Esophagus squamous epithelium (tissue), 4 donors: ENCODE results near the gene TRIM49C.
"Not testable (repeated sequence)": the region's sequence is repeated elsewhere in the genome, so short reads cannot be mapped to it uniquely, and the experiment has no call there.

ENCODE experiments used
- POLR2A ChIP-seq, 4 donors: fragments of 450-650 bp; IDR thresholded peaks; one replicate each; pipeline ENCODE4 v1.6.1; 2017; ENCODE audit warnings: antibody characterized with exemption in 4 of 4, mild to moderate bottlenecking in 4 of 4, moderate library complexity in 3 of 4
- TF ChIP-seq, protein P1 (sequence below), 6 experiments: fragments of 450-650 bp in 4 of 6; fragments of 200-600 bp in 2 of 6; sonication (generic) in 2 of 6; IDR thresholded peaks; one replicate each; pipeline ENCODE4 v1.5.1; 2016 to 2019; ENCODE audit warnings: antibody characterized with exemption in 6 of 6, mild to moderate bottlenecking in 4 of 6, moderate library complexity in 4 of 6

DNA sequence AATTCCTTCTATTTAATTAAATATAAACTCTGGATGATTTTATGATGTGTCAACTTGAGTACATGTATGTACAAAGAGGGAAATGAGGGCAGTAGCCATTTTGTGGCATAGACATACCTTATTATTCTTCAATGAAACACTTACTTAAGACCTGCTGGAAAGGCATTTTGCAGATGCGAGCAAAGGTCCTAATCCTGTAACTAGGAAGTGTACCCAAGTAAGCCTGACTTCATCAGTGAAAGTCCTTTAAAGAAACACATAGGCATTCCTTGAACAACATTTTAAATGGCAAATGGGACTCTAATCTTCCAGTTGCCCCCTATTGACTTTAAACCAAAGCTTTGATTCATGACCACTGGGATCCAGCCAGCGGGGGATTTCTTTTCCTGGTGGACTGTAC is at the start of gene TRIM49C:
- TF ChIP-seq, protein P1, sequence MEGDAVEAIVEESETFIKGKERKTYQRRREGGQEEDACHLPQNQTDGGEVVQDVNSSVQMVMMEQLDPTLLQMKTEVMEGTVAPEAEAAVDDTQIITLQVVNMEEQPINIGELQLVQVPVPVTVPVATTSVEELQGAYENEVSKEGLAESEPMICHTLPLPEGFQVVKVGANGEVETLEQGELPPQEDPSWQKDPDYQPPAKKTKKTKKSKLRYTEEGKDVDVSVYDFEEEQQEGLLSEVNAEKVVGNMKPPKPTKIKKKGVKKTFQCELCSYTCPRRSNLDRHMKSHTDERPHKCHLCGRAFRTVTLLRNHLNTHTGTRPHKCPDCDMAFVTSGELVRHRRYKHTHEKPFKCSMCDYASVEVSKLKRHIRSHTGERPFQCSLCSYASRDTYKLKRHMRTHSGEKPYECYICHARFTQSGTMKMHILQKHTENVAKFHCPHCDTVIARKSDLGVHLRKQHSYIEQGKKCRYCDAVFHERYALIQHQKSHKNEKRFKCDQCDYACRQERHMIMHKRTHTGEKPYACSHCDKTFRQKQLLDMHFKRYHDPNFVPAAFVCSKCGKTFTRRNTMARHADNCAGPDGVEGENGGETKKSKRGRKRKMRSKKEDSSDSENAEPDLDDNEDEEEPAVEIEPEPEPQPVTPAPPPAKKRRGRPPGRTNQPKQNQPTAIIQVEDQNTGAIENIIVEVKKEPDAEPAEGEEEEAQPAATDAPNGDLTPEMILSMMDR (IDR thresholded peaks at IDR 0.05), result not testable (repeated sequence)
- not testable (repeated sequence) for TF ChIP-seq POLR2A (IDR thresholded peaks at IDR 0.05)
